ENCODE results near the gene USP43.
"Not testable (repeated sequence)": the region's sequence is repeated elsewhere in the genome, so short reads cannot be mapped to it uniquely, and the experiment has no call there.

Gene USP43

GRCh38 chr17:9644910-9645751 is at the start of gene USP43:
Gene USP43 (plus strand): TSS chr17:9645517. CDS start chr17:9645633, 116 bp downstream.
- no peak for DNase-seq (ENCODE audit: low read depth in 1 of 2, low spot score in 1 of 2)

GRCh38 chr17:9597638-9598037 is 47.7 kb upstream of the USP43 start:
- not testable (repeated sequence) for DNase-seq (ENCODE audit: low read depth in 1 of 2, low spot score in 1 of 2)

GRCh38 chr17:9598661-9599060 is 46.7 kb upstream of the USP43 start:
- DNase-seq (ENCODE audit: low read depth in 1 of 2, low spot score in 1 of 2): no peak

- not testable (repeated sequence) for DNase-seq (ENCODE audit: low read depth in 1 of 2, low spot score in 1 of 2)
These were observed 40.7 kb upstream of the USP43 start for GRCh38 chr17:9604583-9604982.

- DNase-seq (ENCODE audit: low read depth in 1 of 2, low spot score in 1 of 2): no peak
These were observed 38.9 kb upstream of the USP43 start for GRCh38 chr17:9606453-9606852.

- not testable (repeated sequence) for DNase-seq (ENCODE audit: low read depth in 1 of 2, low spot score in 1 of 2)
These were observed 38.3 kb upstream of the USP43 start for GRCh38 chr17:9607058-9607457.

- no peak for DNase-seq (ENCODE audit: low read depth in 1 of 2, low spot score in 1 of 2)
These were observed 33.8 kb upstream of the USP43 start for GRCh38 chr17:9611557-9611956.

GRCh38 chr17:9612006-9612405 is 33.3 kb upstream of the USP43 start:
- no peak for DNase-seq (ENCODE audit: low read depth in 1 of 2, low spot score in 1 of 2)

GRCh38 chr17:9615486-9615885 is 29.8 kb upstream of the USP43 start:
- no peak for DNase-seq (ENCODE audit: low read depth in 1 of 2, low spot score in 1 of 2)

GRCh38 chr17:9622961-9623360 is 22.4 kb upstream of the USP43 start:
- no peak for DNase-seq (ENCODE audit: low read depth in 1 of 2, low spot score in 1 of 2)

- DNase-seq (ENCODE audit: low read depth in 1 of 2, low spot score in 1 of 2): no peak
These were observed 16.8 kb upstream of the USP43 start for GRCh38 chr17:9628509-9628908.

- no peak for DNase-seq (ENCODE audit: low read depth in 1 of 2, low spot score in 1 of 2)
These were observed 12.6 kb upstream of the USP43 start for GRCh38 chr17:9632741-9633140.

- DNase-seq (ENCODE audit: low read depth in 1 of 2, low spot score in 1 of 2): no peak
These were observed 10.0 kb upstream of the USP43 start for GRCh38 chr17:9635340-9635739.

- DNase-seq (ENCODE audit: low read depth in 1 of 2, low spot score in 1 of 2): no peak
These were observed 8.8 kb upstream of the USP43 start for GRCh38 chr17:9636501-9636900.

- DNase-seq (ENCODE audit: low read depth in 1 of 2, low spot score in 1 of 2): not testable (repeated sequence)
These were observed 4.9 kb upstream of the USP43 start for GRCh38 chr17:9640388-9640787.

- DNase-seq (ENCODE audit: low read depth in 1 of 2, low spot score in 1 of 2): no peak
These were observed 1.7 kb upstream of the USP43 start for GRCh38 chr17:9643611-9644010.

GRCh38 chr17:9645851-9646545 is 681 bp downstream of the USP43 start:
- no peak for DNase-seq (ENCODE audit: low read depth in 1 of 2, low spot score in 1 of 2)

- no peak for DNase-seq (ENCODE audit: low read depth in 1 of 2, low spot score in 1 of 2)
These were observed 1.2 kb downstream of the USP43 start for GRCh38 chr17:9646546-9646885.

GRCh38 chr17:9647014-9647413 is 1.7 kb downstream of the USP43 start:
- DNase-seq (ENCODE audit: low read depth in 1 of 2, low spot score in 1 of 2): no peak

GRCh38 chr17:9648521-9649110 is 3.3 kb downstream of the USP43 start:
- no peak for DNase-seq (ENCODE audit: low read depth in 1 of 2, low spot score in 1 of 2)

- no peak for DNase-seq (ENCODE audit: low read depth in 1 of 2, low spot score in 1 of 2)
These were observed 13.4 kb downstream of the USP43 start for GRCh38 chr17:9658593-9659211.

GRCh38 chr17:9661027-9661426 is 15.7 kb downstream of the USP43 start:
- DNase-seq (ENCODE audit: low read depth in 1 of 2, low spot score in 1 of 2): no peak
